GM18867 (cell line): ENCODE measurements around the gene TNFRSF11A.

Source experiments
- ATAC-seq: cut with Tn5 transposase; IDR thresholded peaks from one replicate; pipeline ENCODE4 v1.9.1; 2021; ENCODE audit warnings: mild to moderate bottlenecking, moderate library complexity; ENCODE audit not compliant: unreplicated experiment

Gene TNFRSF11A

GRCh38 chr18:62407660-62408059 lies 82.5 kb downstream of the TNFRSF11A start:
- ATAC-seq: no peak

DNA sequence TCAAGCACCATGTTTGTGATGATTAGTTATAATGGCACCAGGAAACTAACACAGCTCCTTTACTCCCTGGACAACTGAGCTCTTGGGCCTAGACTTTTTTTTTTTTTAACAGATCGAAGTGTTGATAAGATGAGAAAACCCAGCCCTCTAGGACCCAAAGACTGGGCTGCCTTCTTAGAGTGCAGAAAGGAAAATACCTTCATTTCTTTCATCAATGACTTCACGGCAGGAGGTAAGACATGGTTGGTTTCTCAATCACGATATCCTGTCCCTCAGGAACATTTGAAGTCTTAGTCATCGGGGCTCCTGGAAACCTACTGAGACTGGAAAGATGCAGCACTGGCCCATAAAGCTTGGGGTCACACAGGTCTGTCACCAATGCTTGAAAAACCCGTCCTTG lies 84.7 kb downstream of the TNFRSF11A start:
- no peak for ATAC-seq

- ATAC-seq: no peak
These were observed 87.3 kb downstream of the TNFRSF11A start for GRCh38 chr18:62412231-62412979.

DNA sequence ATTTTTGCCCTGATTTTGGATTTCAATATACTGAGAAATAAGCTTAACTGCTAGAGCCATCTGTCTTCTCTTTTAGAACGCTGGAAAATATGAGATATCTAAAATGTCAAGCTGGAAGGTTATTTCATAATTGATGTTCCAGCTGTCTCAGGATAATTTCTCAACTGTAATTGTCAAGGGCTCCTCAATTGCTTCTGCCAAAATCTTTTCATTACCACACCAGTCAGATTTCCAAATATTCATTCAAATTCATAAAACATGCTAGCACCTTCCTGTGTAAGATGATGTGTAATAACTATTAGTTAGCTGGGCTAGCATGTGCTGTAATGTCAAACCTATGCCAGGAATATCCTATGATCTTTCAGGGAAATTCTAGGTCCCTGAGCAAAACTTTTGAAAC lies 88.1 kb downstream of the TNFRSF11A start:
- ATAC-seq: no peak

- ATAC-seq: no peak
These were observed 93.1 kb downstream of the TNFRSF11A start for GRCh38 chr18:62418258-62418657.

GRCh38 chr18:62420151-62420512 lies 95.0 kb downstream of the TNFRSF11A start:
- no peak for ATAC-seq

- ATAC-seq: peak; percentile 94
These were observed 95.6 kb downstream of the TNFRSF11A start for GRCh38 chr18:62420513-62421209.

DNA sequence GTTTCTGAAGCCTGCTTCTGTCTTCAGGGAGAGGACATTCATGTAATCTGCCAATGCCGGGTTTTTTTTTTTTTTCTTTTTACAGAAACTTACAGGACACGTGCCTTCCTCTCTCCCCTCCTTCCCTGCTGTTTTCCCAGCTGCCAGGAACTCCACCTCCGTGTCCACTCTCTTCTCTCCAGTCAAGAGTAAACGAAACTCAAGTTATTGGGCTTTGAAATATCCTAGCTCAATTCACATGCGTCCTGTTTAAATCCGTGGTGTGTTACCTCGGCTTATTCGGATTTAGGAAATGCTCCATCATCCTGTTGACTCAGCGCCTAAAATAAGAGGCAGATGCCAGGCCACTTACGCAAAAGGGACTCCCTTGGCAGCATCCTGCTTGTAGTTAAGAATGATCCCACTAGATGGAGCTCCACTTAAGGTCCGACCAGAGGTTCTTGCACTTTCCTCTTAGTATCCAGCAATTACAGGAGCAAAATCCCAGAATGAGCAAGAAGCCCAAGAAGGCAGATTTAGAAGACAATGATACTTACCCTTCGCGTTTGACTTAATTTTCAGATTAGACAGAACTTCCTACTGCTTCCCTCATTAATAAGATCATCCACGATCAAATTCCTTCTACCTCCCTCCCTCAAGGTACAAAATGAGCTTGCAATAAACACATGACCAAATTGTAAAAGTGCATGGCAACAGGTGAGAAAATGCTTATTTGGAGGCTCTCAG lies 100.5 kb downstream of the TNFRSF11A start:
- no peak for ATAC-seq

GRCh38 chr18:62426191-62426488 lies 101.0 kb downstream of the TNFRSF11A start:
- no peak for ATAC-seq

DNA sequence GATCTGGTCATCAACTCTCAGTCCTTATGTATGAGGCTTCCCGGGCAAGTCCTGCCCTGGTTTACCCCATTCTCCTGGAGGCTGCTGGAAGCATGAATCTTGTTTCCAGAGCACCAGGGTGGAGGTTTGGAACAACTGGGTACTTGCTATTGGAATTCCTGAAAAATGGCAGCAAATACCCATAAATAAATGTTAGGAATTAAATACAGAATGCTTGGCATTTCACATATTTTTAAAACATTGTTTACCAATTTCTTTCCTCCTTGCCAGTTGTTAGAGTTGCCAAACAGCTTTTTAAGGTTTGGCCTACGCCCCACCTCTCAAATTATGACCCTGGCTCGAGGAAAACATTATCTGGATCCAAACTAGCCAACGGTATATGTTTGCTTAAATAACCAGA lies 107.1 kb downstream of the TNFRSF11A start:
- ATAC-seq: no peak

DNA sequence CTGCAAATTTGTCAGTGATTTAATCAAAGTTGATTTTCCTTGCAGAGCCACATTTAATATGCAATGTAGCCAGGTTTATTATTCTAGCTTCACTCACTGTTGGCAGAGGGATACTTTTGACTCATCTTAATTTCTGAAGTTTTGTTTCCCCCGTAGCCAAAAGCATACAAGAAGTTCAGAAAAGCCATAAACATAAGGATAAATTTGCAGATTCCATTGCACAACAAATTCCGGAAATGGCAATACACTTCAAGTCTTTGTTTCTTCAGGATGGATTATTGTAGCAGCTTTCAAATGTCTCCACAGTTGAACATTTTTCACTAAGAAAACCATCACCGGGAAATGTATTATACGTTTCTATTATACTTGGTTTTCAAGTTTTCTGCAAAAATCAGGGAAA lies 109.7 kb downstream of the TNFRSF11A start:
- ATAC-seq: no peak

- ATAC-seq: no peak
These were observed 110.4 kb downstream of the TNFRSF11A start for GRCh38 chr18:62435435-62436031.

GRCh38 chr18:62436636-62437234 lies 111.6 kb downstream of the TNFRSF11A start:
- no peak for ATAC-seq

- no peak for ATAC-seq
These were observed 112.3 kb downstream of the TNFRSF11A start for GRCh38 chr18:62437235-62438017.

- ATAC-seq: no peak
These were observed 112.9 kb downstream of the TNFRSF11A start for GRCh38 chr18:62438018-62438329.

GRCh38 chr18:62438402-62438801 lies 113.3 kb downstream of the TNFRSF11A start:
- ATAC-seq: no peak

- ATAC-seq: no peak
These were observed 113.8 kb downstream of the TNFRSF11A start for GRCh38 chr18:62438866-62439265.
